ENCODE data around the gene TNK1. TPM values are rescaled to one million over a fixed set of nuclear protein-coding genes. Genes with fewer than 3 reads are reported as not detected.
A peak's percentile ranks its signal among the peaks of the same experiment; 100 is the strongest.

The TNK1 gene
- total RNA-seq, 4 donors from 2014 or later = 19.8 to 54.4 (median 44.4) TPM

DNA sequence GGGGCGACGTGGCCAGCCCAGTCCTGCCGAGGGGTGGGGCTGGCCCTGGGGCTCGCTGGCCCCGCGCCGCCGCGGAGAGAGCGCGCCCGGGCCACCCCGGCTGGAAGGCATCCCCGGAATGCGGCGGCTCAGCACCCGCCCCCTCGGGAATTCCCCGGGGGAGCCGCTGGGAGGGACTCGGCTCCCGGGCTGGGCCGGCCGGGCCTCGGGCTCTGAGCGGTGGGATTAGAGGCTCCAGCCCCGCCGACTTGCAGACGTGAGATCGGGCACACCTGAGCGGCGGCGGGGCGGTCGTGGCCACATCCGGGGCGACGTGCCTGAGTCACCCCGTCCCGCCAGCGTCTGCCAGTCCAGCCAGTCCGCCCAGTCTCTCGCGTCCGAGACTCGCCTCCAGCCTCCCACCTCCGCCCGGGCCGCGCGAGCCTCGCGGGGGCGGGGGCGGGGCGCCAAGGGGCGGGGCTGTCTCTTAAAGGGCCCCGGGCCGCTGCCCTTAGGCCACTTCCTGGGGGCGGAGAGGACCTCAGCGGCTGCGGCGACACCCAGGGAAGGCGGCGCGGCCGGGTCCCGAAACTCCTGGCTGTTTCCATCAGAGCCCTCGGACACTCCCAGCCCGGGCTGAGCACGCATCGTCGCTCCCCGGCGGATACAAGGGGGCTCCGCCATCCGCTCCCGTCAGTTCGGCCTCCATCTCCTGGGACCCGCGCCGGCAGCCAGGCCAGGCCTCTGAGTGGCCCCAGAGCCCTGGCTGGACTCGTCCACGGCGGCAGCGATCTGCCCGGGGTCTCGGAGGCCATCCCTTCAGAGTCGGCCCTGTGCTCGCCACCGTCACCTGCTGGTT is 29.0 kb upstream of the TNK1 start, which contains the start of gene KCTD11:
Gene KCTD11, plus strand, starts transcription at position 498 of the 838 bp plus-strand sequence.
- H3K27me3 ChIP-seq = no peaks in the 10 kb centered on the region
- peak; percentile 83 to 96 (median 95) for DNase-seq
- peak within 1 kb of the TSS; percentile 66 to 84 (median 74) for H3K4me3 ChIP-seq
- peak within 1 kb of the TSS; percentile 83 to 98 (median 96) for H3K27ac ChIP-seq
- H3K9me3 ChIP-seq = no peaks in the 10 kb centered on the region
- TF ChIP-seq, protein P1, sequence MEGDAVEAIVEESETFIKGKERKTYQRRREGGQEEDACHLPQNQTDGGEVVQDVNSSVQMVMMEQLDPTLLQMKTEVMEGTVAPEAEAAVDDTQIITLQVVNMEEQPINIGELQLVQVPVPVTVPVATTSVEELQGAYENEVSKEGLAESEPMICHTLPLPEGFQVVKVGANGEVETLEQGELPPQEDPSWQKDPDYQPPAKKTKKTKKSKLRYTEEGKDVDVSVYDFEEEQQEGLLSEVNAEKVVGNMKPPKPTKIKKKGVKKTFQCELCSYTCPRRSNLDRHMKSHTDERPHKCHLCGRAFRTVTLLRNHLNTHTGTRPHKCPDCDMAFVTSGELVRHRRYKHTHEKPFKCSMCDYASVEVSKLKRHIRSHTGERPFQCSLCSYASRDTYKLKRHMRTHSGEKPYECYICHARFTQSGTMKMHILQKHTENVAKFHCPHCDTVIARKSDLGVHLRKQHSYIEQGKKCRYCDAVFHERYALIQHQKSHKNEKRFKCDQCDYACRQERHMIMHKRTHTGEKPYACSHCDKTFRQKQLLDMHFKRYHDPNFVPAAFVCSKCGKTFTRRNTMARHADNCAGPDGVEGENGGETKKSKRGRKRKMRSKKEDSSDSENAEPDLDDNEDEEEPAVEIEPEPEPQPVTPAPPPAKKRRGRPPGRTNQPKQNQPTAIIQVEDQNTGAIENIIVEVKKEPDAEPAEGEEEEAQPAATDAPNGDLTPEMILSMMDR (IDR thresholded peaks at IDR 0.05) = peak in 3 of 6 experiments; percentile 37 to 59 (median 42)
- peak; percentile 57 to 80 for TF ChIP-seq POLR2A (IDR thresholded peaks at IDR 0.05)
- H3K4me1 ChIP-seq = peaks cover 5 to 54% (median 24%) of the 10 kb centered on the region in 4 donors
- H3K36me3 ChIP-seq = no peaks in the 10 kb centered on the region

DNA sequence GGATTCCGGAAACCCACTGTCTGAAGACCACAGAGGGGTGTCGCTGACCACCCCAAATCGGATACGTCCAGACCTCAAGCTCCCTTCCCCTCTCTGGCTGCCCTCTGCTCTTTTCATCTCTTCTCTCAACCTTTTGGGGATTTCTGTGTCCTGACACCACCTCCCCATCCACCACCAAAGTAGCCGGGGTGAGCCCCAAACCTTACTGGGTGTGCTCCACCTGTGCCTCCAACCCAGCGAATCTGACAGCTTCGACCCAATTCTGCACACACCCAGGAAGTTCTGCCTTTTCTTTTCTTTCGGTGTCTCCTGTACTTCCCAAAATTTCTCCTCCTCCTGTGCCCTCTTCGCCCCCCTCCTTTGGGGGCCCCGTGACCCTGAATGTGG is 28.4 kb upstream of the TNK1 start:
- H3K4me1 ChIP-seq = peaks cover 5 to 54% (median 24%) of the 10 kb centered on the region in 4 donors
- no peak for DNase-seq
- peak overlapping the region; percentile 66 to 84 (median 74) for H3K4me3 ChIP-seq
- H3K9me3 ChIP-seq = no peaks in the 10 kb centered on the region
- no peaks in the 10 kb centered on the region for H3K36me3 ChIP-seq
- TF ChIP-seq POLR2A (IDR thresholded peaks at IDR 0.05) = no peak
- TF ChIP-seq, protein P1 (IDR thresholded peaks at IDR 0.05) = peak in 3 of 6 experiments; percentile 41 to 54 (median 52)
- H3K27ac ChIP-seq = peak overlapping the region; percentile 83 to 98 (median 96)
- H3K27me3 ChIP-seq = no peaks in the 10 kb centered on the region

DNA sequence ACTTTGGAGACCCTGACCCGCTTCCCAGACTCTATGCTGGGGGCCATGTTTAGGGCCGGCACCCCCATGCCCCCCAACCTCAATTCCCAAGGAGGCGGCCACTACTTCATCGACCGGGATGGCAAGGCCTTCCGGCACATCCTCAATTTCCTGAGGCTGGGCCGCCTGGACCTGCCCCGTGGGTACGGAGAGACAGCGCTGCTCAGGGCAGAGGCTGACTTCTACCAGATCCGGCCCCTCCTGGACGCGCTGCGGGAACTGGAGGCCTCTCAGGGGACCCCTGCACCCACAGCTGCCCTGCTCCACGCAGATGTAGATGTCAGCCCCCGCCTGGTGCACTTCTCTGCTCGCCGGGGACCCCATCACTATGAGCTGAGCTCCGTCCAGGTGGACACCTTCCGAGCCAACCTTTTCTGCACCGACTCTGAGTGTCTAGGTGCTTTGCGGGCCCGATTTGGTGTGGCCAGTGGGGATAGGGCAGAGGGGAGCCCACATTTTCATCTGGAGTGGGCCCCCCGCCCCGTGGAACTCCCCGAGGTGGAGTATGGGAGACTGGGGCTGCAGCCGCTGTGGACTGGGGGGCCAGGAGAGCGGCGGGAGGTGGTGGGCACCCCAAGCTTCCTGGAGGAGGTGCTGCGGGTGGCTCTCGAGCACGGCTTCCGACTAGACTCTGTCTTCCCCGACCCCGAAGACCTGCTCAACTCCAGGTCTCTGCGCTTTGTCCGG is 27.8 kb upstream of the TNK1 start:
- no peak for DNase-seq
- H3K4me1 ChIP-seq = peaks cover 5 to 54% (median 24%) of the 10 kb centered on the region in 4 donors
- TF ChIP-seq, protein P1 (IDR thresholded peaks at IDR 0.05) = no peak
- TF ChIP-seq POLR2A (IDR thresholded peaks at IDR 0.05) = no peak

DNA sequence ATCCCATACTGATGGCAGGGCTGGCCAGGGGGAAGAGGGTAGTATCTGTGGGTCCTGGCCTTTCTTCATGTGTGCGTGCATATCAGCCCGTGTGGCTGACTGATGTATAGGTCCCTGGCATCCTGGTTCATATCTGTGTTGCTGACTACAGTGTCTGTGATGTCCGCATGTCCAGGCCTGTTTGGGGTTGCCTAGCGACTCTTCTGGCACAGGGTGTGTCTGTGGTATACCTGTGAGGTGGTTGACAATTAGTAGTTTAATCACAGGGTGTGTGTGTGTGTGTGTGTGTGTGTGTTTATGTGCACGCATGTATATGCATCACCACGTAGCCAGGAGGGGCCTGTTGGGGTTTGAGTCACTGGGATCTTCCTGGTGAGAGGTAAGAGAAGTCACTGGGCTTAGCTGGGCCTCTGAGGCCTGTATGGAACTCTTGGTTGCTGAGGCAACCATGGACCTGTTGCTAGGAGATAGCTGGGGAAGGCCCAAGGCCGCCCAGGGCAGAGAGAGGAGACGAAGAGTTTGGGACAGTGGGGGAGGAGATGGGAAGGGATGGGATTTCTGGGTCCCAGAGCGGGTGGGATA is 26.5 kb upstream of the TNK1 start:
- DNase-seq = no peak
- no peaks in the 10 kb centered on the region for H3K36me3 ChIP-seq
- H3K27me3 ChIP-seq = no peaks in the 10 kb centered on the region
- TF ChIP-seq POLR2A (IDR thresholded peaks at IDR 0.05) = no peak
- TF ChIP-seq, protein P1 (IDR thresholded peaks at IDR 0.05) = no peak
- peaks cover 5 to 54% (median 24%) of the 10 kb centered on the region in 4 donors for H3K4me1 ChIP-seq
- H3K4me3 ChIP-seq = no peak overlapping the region
- H3K9me3 ChIP-seq = no peaks in the 10 kb centered on the region
- peak overlapping the region in 1 of 4 donors; percentile 12 for H3K27ac ChIP-seq

More for the DNA sequence above, 27.8 kb upstream of the TNK1 start:
- Histone ChIP-seq H3K4me3 (peak overlapping the region in 3 of 4 donors; percentile 66 to 84 (median 80)), H3K27me3 (no peaks in the 10 kb centered on the region), H3K27ac (peak overlapping the region in 2 of 4 donors; percentile 95 to 96), H3K9me3 (no peaks in the 10 kb centered on the region), H3K36me3 (no peaks in the 10 kb centered on the region)

DNA sequence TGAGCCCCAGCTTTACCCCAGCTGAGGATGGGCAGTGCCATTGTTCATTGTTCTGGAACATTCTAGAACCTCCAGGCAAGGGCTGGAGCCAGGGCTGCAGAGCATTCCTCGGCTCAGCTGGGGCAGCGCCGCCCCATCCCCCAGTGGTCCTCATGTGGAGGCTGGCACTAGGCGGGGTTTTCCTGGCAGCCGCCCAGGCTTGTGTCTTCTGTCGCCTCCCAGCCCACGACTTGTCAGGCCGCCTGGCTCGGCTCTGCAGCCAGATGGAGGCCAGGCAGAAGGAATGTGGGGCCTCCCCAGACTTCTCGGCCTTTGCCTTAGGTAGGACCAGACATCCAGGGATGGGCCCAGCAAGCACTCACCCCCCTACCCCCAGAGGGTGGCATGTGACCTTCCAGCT is 25.8 kb upstream of the TNK1 start, which contains the start of gene TMEM95:
Gene TMEM95, plus strand, starts transcription at position 104 of the 400 bp plus-strand sequence. Its CDS starts 49 bp downstream, at position 153.
- Histone ChIP-seq H3K4me1 (peaks cover 5 to 50% (median 20%) of the 10 kb centered on the region in 4 donors), H3K27me3 (no peaks in the 10 kb centered on the region), H3K27ac (peak within 1 kb of the TSS in 2 of 4 donors; percentile 43 to 46), H3K36me3 (no peaks in the 10 kb centered on the region), H3K4me3 (no peak within 1 kb of the TSS), H3K9me3 (no peaks in the 10 kb centered on the region)
- TF ChIP-seq, protein P1 (IDR thresholded peaks at IDR 0.05) = no peak
- TF ChIP-seq POLR2A (IDR thresholded peaks at IDR 0.05) = no peak
- DNase-seq = no peak
